ENCODE data around the gene PCMT1.
"Not testable (repeated sequence)": the region's sequence is repeated elsewhere in the genome, so short reads cannot be mapped to it uniquely, and the experiment has no call there.

The PCMT1 gene

DNA sequence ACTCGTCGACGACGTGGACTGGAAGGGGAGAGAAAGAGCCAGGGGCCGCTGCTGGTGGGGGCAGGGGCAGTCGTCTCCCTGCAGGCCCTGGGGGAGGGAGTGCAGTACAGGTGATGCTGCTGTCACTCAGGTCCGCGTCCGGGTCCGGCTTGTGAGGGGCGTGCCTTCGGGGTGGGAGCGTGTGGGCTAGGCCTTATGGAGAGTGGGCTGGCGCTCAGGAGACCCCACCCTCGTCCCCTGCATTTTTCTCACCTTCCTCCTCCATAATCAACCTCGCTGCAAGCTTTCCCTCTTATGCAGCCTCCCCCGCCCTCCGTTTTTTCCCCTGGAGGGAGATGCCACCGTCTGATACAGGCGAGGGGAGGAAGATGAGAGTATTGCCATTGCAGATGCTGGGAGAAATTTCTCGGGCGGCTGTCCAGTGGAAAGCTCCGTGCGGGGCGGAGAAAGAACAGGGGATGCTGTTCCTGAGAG lies 632 bp downstream of the PCMT1 start:
- peak; percentile 77 for DNase-seq (ENCODE audit: low read depth, low spot score)

GRCh38 chr6:149751239-149751638 lies 1.7 kb downstream of the PCMT1 start:
- DNase-seq (ENCODE audit: low read depth, low spot score) = no peak

- not testable (repeated sequence) for DNase-seq (ENCODE audit: low read depth, low spot score)
Observed at GRCh38 chr6:149751920-149752319, 2.4 kb downstream of the PCMT1 start.

DNA sequence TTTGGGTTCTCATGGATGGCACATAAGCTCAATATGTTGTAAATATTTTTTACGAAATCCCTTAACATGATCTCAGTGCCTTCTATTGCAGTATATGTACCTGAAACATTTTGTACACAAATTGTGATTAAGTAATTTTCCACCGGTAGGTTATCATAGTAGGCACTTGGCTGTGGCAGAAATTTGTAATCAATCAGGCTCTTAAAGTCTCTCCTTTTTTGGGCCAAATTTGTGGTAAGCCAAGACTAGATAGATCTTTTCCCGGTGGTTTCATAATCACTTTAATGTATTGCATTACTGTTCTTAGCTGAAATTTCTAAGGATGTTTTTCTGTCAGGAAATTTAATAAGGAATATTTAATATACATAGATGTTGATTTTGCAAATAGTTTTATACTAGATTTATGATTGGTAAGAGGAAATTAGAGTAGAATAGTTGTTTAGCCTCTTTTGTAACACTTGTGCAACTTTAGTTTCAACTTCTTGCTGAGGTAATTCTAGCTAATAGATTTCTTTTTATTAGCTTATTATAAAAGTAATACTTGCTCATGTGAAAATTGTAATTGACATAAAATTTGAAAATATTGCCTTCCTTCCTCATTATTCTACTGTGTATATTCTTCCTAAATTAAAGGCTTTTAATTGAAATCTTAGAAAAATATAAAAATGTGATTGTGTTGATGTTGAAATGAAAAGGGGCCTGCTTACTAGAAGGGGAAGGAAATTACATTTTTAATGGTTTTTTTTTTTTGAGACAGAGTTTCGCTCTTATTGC lies 3.2 kb downstream of the PCMT1 start:
- DNase-seq (ENCODE audit: low read depth, low spot score) = no peak

DNA sequence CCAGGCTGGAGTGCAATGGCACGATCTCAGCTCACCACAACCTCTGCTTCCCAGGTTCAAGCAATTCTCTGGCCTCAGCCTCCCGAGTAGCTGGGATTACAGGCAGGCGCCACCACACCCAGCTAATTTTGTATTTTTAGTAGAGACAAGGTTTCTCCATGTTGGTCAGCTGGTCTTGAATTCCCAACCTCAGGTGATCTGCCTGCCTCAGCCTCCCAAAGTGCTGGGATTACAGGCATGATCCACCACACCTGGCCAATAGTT lies 3.8 kb downstream of the PCMT1 start:
- not testable (repeated sequence) for DNase-seq (ENCODE audit: low read depth, low spot score)

- DNase-seq (ENCODE audit: low read depth, low spot score) = no peak
Observed at GRCh38 chr6:149754548-149754947, 5.0 kb downstream of the PCMT1 start.

DNA sequence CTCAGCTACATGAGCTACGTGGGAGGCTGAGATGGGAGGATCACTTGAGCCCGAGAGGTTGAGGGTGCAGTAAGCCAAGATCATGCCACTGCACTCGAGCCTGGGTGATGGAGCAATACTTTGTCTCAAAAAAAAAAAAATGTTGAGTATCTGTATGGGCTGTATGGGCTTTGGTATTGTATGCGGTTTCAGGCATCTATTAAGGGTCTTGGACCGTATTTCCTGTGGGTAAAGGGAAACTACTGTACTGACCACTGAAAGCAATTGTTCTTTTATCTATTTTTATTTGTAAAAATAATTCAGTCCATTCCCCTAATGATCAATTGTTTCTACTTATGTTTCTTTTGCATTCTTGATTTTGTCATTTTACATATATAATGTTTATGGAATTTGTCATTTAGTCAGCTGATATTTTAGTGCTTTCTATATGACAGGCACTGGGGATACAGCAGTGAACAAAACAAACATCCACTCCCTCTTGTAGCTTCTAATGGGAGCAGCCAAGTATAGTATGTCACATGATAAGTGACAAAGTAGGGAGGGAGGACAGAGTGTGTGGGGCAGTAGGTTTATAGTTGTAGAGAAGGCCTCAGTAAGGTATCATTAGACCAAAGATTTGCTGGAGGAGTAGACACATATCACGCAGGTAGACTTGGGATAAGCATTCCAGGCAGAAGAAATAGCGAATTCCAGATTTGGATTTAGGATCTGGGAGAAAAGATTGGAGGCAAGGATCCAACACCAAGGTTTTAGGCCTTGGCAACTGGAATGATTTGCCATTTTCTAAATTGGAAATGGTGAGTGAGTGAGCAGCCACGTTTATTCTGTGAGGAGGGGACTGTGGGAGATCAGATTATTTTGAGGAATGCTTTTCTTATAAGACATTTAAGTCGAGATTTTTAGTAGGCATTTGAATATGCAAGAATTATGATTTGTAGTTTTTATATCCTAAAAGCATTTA lies 6.0 kb downstream of the PCMT1 start:
- no peak for DNase-seq (ENCODE audit: low read depth, low spot score)

GRCh38 chr6:149756261-149756636 lies 6.7 kb downstream of the PCMT1 start:
- no peak for DNase-seq (ENCODE audit: low read depth, low spot score)

DNA sequence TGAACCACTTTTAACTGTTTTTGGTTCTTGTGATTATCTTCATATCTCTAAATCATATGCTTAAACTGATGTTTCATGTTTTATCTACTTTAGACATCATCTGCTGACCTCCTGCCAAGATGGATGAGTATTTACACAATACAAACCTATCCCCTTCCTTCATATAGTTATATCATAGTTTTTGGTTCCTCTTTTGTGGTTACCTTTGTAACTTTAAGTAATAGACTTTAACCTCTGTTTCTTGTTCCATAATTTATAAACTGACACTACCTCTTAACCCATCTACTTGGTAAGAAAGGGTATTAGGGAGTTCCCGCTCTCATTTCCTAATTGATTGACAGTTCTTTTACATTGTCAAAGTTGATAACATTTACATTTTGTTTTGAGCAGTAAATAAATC lies 11.9 kb downstream of the PCMT1 start:
- DNase-seq (ENCODE audit: low read depth, low spot score) = no peak

DNA sequence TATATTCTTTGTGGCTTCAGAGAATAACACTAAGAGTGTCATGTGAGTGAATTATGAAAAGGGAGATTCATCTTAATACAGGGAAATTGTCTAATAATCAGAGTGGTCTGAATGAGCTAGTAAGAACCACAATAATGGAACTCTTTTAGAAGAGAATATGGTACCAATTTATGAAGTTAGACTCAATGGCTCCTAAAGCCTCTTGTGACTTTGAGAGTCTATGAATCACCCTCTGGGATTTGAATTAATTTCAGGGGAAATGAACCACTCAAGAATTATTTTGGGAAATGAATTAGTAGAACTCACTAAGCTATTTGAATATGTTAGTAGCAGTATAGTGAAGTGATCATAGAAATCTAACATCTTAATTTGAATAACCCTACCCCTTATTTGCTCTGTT lies 14.3 kb downstream of the PCMT1 start:
- DNase-seq (ENCODE audit: low read depth, low spot score) = peak; percentile 8

- DNase-seq (ENCODE audit: low read depth, low spot score) = peak; percentile 60
Observed at GRCh38 chr6:149766156-149766769, 16.7 kb downstream of the PCMT1 start.

DNA sequence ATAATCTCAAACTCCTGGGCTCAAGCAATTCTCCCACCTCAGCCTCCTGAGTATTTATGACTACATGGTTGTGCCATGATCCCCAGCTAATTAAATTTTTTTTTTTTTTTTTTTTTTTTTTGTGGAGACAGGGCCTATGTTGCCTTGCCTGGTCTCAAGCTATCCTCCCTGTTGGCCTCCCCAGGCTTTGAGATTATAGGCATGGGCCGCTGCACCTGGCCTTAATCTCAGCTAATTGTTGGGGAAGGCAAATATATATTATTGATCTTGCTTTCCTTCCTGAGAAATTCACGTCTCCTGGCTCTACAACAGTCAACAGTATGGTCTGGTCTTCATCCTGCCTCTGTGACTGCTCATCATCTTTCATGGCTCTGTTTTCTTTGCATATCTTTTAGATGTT lies 20.1 kb downstream of the PCMT1 start:
- no peak for DNase-seq (ENCODE audit: low read depth, low spot score)

DNA sequence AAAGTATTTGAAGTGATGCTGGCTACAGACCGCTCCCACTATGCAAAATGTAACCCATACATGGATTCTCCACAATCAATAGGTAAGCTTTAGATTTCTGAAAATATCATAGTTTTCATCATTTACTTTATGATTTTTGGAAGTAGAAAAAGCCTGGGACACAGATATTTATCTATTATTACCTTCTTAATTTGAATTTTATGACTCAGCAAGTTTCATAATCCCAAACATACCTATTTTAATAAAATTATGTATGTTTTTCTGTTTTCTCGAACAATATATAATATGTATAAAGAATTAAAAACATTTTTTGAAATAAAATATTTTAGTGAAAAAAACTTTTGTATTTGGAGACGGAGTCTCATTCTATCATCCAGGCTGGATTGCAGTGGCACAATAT lies 21.6 kb downstream of the PCMT1 start:
- no peak for DNase-seq (ENCODE audit: low read depth, low spot score)

GRCh38 chr6:149771925-149772324 lies 22.4 kb downstream of the PCMT1 start:
- no peak for DNase-seq (ENCODE audit: low read depth, low spot score)

DNA sequence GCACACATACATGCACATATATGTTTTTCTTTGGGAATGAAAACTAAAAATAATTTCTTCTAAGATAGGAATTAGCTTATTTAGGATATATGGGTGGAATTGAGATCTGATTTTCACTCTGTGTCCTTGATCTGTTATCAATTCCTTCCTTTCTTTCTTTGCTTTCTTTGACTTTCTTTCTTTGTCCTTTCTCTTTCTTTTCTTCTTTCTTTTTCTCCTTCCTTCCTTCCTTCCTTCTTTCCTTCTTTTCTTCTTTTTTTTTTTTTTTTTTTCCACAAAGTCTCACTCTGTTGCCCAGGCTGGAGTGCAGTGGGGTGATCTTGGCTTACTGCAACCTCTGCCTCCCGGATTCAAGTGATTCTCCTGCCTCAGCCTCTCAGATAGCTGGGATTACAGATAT lies 28.1 kb downstream of the PCMT1 start:
- no peak for DNase-seq (ENCODE audit: low read depth, low spot score)

DNA sequence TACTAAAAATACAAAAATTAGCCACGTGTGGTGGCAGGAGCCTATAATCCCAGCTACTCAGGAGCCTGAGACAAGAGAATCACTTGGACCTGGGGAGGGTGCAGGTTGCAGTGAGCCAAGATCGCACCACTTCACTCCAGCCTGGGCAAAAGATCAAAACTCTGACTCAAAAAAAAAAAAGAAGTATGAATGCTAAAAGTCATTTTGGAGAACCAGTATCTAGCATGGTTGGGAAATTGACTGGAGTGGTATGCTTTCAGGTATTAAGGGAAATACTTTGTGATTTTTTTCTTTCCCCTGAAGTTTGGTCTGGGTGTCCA lies 30.1 kb downstream of the PCMT1 start:
- DNase-seq (ENCODE audit: low read depth, low spot score) = no peak

DNA sequence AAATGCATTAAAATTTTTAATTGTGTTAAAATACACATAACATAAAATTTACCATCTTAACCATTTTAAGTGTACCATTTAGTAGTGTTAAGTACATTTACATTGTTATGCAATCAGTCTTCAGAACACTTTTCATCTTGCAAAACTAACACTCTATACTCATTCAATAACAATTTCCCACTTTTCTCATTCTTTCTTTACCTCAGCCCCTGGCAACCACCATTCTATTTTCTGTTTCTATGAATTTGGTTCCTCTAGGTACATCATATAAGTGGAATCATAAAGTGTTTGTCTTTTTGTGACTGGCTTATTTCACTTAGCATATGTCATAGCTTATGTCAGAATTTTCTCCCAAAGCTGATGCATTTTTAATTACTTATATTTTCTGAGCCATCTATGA lies 32.2 kb downstream of the PCMT1 start:
- no peak for DNase-seq (ENCODE audit: low read depth, low spot score)

DNA sequence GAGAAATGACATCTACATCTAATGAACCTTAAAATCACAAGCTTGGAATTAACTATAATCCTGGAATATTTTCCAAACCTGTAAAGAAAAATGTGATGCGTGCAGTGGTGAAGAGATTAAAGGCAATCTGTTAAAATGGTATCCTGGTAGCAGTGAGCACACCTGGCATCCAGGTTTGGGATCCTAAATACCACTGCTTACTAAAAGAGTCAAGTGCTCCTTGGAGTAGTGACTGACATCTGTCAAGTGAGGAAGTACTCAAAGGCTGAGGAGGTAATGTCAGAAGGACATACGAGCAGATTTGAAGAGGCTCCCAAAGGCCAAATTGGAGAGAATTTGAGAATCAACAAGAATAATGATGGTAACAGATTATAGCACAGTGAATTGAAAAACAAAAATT lies 32.8 kb downstream of the PCMT1 start:
- DNase-seq (ENCODE audit: low read depth, low spot score) = no peak

DNA sequence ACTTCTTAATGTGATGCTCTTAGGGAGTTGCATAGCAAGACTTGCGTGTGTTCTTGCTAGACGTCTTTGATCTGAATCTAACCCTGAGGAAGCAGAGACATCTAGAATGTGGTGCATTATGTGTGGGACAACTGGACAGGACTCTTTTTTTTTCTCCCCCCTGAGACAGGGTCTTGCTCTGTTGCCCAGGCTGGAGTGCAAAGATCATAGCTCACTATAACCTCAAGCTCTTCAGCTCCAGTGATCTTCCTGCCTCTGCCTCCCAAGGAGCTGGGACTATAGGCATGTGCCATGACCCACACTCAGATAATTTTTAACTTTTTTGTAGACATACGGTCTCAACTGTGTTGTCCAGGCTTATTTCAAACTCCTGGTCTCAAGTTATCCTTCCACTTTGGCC lies 34.0 kb downstream of the PCMT1 start:
- DNase-seq (ENCODE audit: low read depth, low spot score) = no peak

DNA sequence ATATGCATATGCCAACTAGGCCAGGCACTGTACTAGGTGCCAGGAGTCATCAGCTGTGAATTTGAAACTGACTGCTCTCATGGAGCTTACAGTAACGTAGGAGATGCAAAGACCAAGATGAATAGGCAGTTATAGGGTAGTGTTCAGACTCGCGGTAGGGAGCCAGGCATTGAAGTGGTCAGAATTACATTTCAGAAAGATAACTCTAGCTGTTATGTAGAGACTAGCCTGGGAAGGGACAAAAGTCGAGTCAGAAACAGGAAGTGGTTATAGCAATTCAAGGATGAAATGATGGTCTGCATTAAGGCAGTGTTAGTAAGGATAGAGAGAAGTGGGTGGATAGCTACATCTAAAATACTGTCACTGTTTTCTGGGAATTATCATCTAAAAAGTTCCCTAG lies 56.6 kb downstream of the PCMT1 start:
- no peak for DNase-seq (ENCODE audit: low read depth, low spot score)

- no peak for DNase-seq (ENCODE audit: low read depth, low spot score)
Observed at GRCh38 chr6:149809798-149810197, 60.3 kb downstream of the PCMT1 start.

- DNase-seq (ENCODE audit: low read depth, low spot score) = no peak
Observed at GRCh38 chr6:149813351-149813750, 63.8 kb downstream of the PCMT1 start.

GRCh38 chr6:149815788-149816187 lies 66.2 kb downstream of the PCMT1 start:
- no peak for DNase-seq (ENCODE audit: low read depth, low spot score)

Measured in astrocyte of the hippocampus (primary cell).